GM18507 (cell line): ENCODE results near the gene NSUN4.
"Not testable (repeated sequence)": the region's sequence is repeated elsewhere in the genome, so short reads cannot be mapped to it uniquely, and the experiment has no call there.

Experiments
- DNase-seq: peaks from one replicate; pipeline ENCODE4 v3.0.0; 2011; ENCODE audit warnings: low read depth; ENCODE audit not compliant: insufficient read length; ENCODE audit errors: extremely low spot score
- FAIRE-seq: peaks from 2 replicates; lab custom pipeline; 2011; peaks lifted over from hg19 to GRCh38; lab: Jason Lieb, UNC

Gene NSUN4

DNA sequence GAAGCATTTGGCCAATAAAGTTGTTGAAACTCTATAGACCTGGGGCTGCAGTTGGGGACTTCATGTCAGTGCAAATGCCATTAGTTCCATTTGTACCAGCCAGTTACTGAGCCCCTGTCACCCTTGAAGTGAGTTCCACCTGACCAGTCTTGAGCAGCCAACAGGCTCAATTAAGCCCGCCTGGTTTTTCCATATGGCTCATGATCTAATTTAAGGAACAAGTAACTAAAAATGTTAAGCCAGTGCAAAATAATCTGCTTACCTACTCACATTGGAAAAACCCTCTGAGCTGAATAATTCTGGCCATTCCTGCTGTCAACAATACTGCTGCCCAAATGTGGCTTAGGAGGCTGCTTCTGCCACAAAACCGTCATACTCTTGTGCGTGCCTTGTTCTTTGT is 21.6 kb downstream of the NSUN4 start:
- no peak for DNase-seq
- FAIRE-seq = no peak

- FAIRE-seq = no peak
- no peak for DNase-seq
These were observed 22.5 kb downstream of the NSUN4 start for GRCh38 chr1:46363121-46363520.

GRCh38 chr1:46364612-46365011 is 24.0 kb downstream of the NSUN4 start:
- DNase-seq (no peak), FAIRE-seq (no peak)

DNA sequence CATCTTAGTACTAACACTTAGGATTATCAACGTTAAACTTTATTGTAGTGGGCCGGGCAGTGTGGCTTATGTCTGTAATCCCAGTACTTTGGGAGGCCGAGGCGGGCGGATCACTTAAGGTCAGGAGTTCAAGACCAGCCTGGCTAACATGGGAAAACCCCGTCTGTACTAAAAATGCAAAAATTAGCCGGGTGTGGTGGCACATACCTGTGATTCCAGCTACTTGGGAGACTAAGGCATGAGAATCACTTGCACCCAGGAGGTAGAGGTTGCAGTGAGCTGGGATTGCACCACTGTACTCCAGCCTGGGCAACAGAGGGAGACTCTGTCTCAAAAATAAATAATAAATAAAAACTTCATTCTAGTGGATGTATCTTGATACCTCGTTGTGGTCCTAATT is 25.2 kb downstream of the NSUN4 start:
- not testable (repeated sequence) for DNase-seq

GRCh38 chr1:46367072-46367471 is 26.5 kb downstream of the NSUN4 start:
- no peak for FAIRE-seq
- no peak for DNase-seq

More for the DNA sequence above, 25.2 kb downstream of the NSUN4 start:
- FAIRE-seq = not testable (repeated sequence)

DNA sequence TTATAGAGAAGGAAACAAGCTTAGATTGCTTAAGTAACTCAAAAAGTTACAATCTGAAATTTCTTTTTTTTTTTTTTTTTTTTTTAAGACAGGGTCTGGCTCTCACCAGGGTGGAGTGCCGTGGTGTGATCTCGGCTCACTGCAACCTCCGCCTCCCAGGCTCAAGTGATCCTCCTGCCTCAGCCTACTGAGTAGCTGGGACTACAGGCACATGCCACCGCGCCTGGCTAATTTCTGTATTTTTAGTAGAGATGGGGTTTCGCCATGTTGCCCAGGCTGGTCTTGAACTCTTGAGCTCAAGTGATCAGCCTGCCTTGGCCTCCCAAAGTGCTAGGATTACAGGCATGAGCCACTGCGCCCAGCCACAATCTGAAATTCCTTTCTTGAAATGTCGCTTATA is 27.1 kb downstream of the NSUN4 start:
- not testable (repeated sequence) for DNase-seq, FAIRE-seq

- no peak for FAIRE-seq
- DNase-seq = no peak
These were observed 28.2 kb downstream of the NSUN4 start for GRCh38 chr1:46368791-46369190.

DNA sequence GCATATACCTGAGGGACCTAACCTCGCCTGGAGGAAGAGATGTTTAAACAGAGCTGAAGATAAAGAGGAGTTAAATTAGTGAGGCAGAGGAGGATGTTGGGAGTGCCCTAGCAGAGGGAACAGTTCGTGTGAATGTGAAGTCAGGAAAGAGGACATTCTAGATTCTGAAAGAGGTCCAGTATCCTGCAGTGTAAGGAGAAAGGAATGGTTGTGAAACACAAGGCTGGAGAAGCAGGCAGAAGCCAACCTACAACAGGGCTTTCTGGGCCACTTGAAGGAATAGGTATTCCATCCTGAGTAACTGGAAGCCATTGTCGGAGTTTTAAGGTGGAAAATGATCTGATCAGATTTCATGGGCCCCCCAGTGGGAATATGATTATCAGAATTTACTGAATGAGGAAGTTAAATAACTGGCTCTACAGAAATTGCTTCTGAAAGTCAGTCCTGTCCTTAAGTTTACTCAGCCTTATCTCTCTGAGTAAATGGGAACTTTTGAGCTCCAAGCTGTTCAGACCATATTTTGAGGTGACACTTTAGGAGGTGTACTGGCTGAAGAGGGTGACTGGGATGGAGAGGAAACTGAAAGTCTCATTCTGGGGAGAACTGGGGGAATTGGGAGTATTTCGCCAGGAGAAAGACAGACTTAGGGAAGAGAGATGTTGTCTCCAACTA is 29.1 kb downstream of the NSUN4 start:
- DNase-seq (no peak), FAIRE-seq (no peak)

DNA sequence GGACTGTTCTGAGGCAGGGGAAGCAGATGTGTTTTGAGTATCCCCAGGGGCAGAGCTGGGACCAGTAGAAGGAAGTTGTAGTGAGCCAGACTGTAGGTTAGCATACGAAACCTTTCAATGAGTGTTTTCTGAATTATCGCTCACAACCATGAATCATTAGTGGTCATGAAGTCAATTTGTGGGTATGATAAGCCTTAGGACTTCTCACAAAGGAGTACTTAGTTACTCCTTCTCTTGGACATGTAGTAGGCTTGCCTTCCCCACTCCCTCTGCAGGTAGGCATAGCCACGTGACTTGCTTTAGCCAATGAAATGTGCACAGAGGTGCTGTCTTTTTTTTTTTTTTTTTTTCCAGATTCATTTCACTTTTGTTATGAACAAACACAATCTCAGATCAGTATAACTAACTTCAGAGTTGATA is 29.6 kb downstream of the NSUN4 start:
- DNase-seq (no peak), FAIRE-seq (peak; percentile 86)

DNA sequence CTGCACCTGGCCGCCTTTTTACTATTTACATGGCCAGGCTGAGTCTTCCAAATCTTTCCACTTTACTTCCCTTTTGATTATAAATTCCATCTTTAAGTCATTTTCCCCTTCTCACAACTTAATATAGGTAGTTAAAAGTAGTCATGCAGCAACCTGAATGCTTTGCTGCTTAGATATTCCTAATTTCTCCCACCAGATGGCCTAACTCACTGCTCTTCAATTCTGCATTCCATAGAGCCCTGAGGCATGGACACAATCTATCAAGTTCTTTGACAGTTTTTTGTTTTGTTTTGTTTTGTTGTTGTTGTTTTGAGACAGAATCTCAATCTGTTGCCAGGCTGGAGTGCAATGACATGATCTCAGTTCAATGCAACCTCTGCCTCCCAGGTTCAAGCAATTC is 31.8 kb downstream of the NSUN4 start:
- no peak for DNase-seq
- no peak for FAIRE-seq

DNA sequence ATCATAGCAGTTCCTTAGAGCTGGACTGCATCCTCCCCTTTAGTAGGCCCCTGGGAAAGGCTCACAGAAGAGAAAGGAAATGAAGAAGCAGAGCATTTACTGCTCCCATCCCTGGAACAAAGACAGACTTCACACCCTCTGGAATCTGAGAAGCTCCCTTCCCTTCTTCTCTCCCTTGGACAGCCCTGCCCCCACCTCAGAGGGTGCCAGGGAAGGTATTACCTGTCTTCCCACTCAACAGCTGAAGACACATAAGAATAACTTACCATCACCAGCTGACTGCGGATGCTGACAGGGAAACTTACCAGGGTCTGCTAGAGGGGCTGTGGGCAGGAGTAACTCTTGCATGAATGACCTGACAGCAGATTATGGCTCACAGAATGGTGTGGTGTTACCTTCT is 39.4 kb downstream of the NSUN4 start:
- DNase-seq (no peak), FAIRE-seq (no peak)

GRCh38 chr1:46380508-46380907 is 39.9 kb downstream of the NSUN4 start:
- no peak for FAIRE-seq
- no peak for DNase-seq

- FAIRE-seq = no peak
- no peak for DNase-seq
These were observed 52.9 kb downstream of the NSUN4 start for GRCh38 chr1:46393510-46393909.

GRCh38 chr1:46394108-46394871 is 53.7 kb downstream of the NSUN4 start, which contains the start of gene FAAH:
Gene FAAH (plus strand): TSS chr1:46394317. CDS start chr1:46394349, 32 bp downstream.
- FAIRE-seq = no peak

DNA sequence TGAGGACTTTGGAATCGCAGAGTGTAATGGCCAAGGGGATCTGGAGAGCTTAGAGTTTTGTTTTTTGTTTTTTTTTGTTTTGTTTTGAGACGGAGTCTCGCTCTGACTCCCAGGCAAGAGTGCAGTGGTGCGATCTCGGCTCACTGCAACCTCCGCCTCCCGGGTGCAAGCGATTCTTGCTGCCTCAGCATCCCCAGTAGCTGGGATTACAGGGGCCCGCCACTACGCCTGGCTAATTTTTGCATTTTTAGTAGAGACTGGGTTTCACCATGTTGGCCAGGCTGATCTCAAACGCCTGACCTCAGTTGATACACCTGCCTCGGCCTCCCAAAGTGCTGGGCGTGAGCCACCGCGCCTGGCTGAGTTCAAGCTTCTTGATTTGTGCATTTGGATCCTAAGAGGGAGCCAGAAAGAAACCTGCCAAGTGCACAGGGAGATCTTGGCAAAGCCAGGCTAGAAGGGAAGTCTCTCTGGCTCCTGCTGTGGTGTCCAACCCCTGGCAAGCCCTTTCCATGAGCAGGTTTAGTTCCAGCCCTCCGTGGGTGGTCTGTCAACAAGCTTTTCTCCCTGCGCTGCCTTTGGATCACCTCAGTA is 54.4 kb downstream of the NSUN4 start:
- DNase-seq = no peak
- FAIRE-seq = no peak

More at GRCh38 chr1:46394108-46394871, 53.7 kb downstream of the NSUN4 start, which contains the start of gene FAAH:
- no peak for DNase-seq

DNA sequence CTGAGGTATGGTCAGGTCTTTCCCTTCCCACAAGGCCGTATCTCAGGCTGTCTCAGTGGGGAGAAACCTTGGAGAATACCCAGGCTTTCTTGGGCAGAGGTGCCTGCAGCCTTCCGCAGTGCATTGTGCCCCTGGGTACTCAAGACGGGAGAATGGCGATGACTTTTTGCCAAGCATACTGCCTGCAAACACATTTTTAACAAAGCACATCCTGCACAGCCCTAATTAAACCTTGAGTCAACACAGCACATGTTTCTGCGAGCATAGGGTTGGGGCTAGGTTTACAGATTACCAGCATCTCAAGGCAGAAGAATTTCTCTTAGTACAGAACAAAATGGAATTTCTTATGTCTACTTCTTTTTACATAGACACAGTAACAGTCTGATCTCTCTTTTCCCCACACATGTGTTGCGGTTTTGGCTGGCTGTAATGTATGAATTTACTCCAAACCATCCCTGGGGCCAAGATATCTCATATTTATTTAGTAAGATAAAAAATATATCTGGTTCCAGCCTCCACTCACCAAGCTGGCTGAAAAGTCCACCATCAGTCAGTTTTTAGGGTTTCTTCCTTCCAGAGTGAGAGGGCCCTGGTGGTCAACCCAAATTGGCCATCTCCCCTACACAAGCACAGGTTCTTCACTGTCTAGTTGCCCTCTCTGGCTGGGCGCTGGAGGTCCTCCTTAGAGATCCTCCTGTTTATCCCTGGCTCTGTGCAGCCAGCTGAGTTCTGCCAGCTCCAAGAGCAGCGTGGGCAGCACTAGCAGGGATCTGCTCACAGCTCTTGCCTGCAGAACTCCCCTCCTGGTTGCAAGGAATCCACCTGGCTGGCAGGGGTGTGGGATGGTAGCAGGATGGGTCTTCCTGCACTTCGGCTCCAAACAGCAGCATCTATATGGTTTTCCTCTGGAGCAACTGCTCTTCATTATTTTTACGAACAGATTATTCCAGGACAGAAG is 56.1 kb downstream of the NSUN4 start:
- FAIRE-seq (no peak), DNase-seq (no peak)

DNA sequence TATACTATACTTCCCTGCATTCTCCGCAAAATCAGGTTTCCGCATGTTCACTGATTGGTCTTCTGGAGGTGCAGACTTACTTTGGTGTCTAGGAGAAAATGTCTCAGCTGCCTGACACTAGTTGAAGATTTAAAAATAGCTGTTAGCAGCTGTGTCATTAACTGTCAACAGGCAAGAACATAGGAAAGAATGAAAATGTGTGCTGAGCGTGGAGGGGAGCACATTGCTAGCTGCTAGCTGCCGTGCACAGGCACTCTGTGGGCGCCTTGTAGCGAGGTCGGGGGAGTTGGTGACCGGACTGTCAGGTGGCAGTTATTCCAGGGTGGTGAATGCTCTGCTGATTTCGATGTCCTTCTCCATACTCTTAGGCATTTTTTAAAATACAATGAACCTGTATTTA is 58.7 kb downstream of the NSUN4 start:
- no peak for DNase-seq
- no peak for FAIRE-seq

DNA sequence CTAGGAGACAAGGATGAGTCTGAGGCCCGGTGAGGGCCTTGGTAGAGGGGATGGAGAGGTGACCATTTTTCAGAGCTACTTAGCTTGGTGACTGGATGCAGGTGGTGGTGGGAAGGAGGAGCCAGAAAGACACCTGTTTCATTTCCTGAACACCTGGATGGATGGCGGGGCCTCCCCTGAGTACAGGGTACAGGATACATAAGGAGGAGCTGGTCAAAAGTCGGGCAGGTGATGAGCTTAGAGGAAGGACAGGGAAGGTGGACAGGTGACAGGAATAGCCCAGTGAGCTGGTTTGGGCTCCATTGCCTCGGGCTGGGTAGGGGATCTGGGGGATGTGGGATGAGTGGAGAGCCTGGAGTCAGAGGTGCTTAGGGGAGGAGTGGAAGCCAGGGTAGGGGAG is 59.8 kb downstream of the NSUN4 start:
- no peak for DNase-seq
- FAIRE-seq = no peak

- no peak for DNase-seq
- FAIRE-seq = no peak
These were observed 60.7 kb downstream of the NSUN4 start for GRCh38 chr1:46401154-46401913.
